GM12878 (cell line): Measurements from ENCODE around the gene SPPL2B. TPM values are rescaled to one million over a fixed set of nuclear protein-coding genes. Genes with fewer than 3 reads are reported as not detected.

Experiments
- ATAC-seq: fragments of 200-7000 bp; cut with Tn5 transposase; 3 replicates; pipeline ENCODE4 v1.9.1; 2020; ENCODE audit warnings: mild to moderate bottlenecking, moderate library complexity
- BruUV-seq: library from RNA; stranded (reverse); fragments of 400-500 nt; replicated peaks from 2 replicates; lab custom pipeline; 2021; lab: Mats Ljungman, UMichigan
- CTCF ChIA-PET: fragments of 300-600 bp; sonication (Branson Sonifier 250); formaldehyde crosslinking; extraction: SDS; loops from one replicate; lab custom pipeline; 2021; ENCODE audit warnings: inconsistent platforms; lab: Yijun Ruan, JAX
- POLR2A ChIA-PET: fragments of 350-600 bp; formaldehyde crosslinking; extraction: SDS; loops from one replicate; lab custom pipeline; 2021; ENCODE audit warnings: inconsistent platforms; lab: Charles Lee
- RAD21 ChIA-PET: fragments of 300-600 bp; sonication (Branson Sonifier 250); formaldehyde crosslinking; loops from one replicate; lab custom pipeline; 2023; ENCODE audit warnings: antibody characterized with exemption; ENCODE audit not compliant: unreplicated experiment; lab: Charles Lee
- SMC1A ChIA-PET: fragments of 300-600 bp; sonication (Branson Sonifier 250); formaldehyde crosslinking; loops from one replicate; lab custom pipeline; 2023; ENCODE audit not compliant: unreplicated experiment, uncharacterized antibody; lab: Charles Lee
- DNase-seq: peaks from one replicate; pipeline ENCODE4 v3.0.0-alpha.2; 2011; ENCODE audit warnings: low read depth, low spot score
- FAIRE-seq: peaks from 3 replicates; lab custom pipeline; 2011; peaks lifted over from hg19 to GRCh38; lab: Jason Lieb, UNC
- H2AFZ ChIP-seq: 2 replicates; pipeline ENCODE4 v1.6.0; 2011; ENCODE audit warnings: low read depth, low read length, control low read depth; ENCODE audit not compliant: control insufficient read depth
- H3K27ac ChIP-seq: 2 replicates; pipeline ENCODE4 v1.5.1; 2011; ENCODE audit warnings: control low read depth; ENCODE audit not compliant: control insufficient read depth, insufficient read depth
- H3K27me3 ChIP-seq, 2 experiments: replicated peaks in 1 of 2; 2 replicates each; pipeline versions ENCODE4 v1.6.0 to v1.6.1; 2011; ENCODE audit warnings: low read length in 1 of 2; ENCODE audit not compliant: control insufficient read depth in 2 of 2, insufficient read depth in 2 of 2
- H3K36me3 ChIP-seq, 2 experiments: 2 replicates each; pipeline ENCODE4 v1.5.1; 2011; ENCODE audit warnings: low read length in 1 of 2; ENCODE audit not compliant: control insufficient read depth in 2 of 2, insufficient read depth in 2 of 2
- H3K4me1 ChIP-seq: 2 replicates; pipeline ENCODE4 v1.6.1; 2011; ENCODE audit warnings: mild to moderate bottlenecking, low read length, moderate library complexity, mixed read lengths; ENCODE audit not compliant: control insufficient read depth, insufficient read depth
- H3K4me2 ChIP-seq: 2 replicates; pipeline ENCODE4 v1.6.0; 2011; ENCODE audit warnings: control low read depth; ENCODE audit not compliant: control insufficient read depth, insufficient read depth
- H3K4me3 ChIP-seq: fragments of 200-600 bp; sonication (generic); 2 replicates; pipeline ENCODE4 v1.5.1; 2016
- H3K79me2 ChIP-seq: 2 replicates; pipeline ENCODE4 v1.6.0; 2011; ENCODE audit warnings: low read length; ENCODE audit not compliant: control insufficient read depth, insufficient read depth
- H3K9ac ChIP-seq: 2 replicates; pipeline ENCODE4 v1.8.0; 2011; ENCODE audit warnings: low read length, control low read depth, mixed read lengths; ENCODE audit not compliant: control insufficient read depth, insufficient read depth
- H3K9me3 ChIP-seq: replicated peaks from 3 replicates; pipeline ENCODE4 v1.5.1; 2011; ENCODE audit warnings: mild to moderate bottlenecking, low read length; ENCODE audit not compliant: control insufficient read depth, insufficient read depth
- H4K20me1 ChIP-seq: 2 replicates; pipeline ENCODE4 v1.6.0; 2011; ENCODE audit not compliant: control insufficient read depth, insufficient read depth
- ASH2L ChIP-seq: fragments of 300-600, 200-600 bp; sonication (generic); IDR thresholded peaks from 2 replicates; pipeline ENCODE4 v1.6.1; 2017; ENCODE audit warnings: low read depth, mild to moderate bottlenecking, borderline replicate concordance
- EP300 ChIP-seq, 2 experiments: fragments of 150-350 bp in 1 of 2; IDR thresholded peaks; 2 replicates each; pipeline ENCODE4 v1.6.1; 2011 to 2012; ENCODE audit warnings: low read depth in 2 of 2, low read length in 2 of 2, borderline replicate concordance in 1 of 2, improper control_type of control experiment in 1 of 2, inconsistent platforms in 1 of 2; ENCODE audit not compliant: control insufficient read depth in 1 of 2
- FOXK2 ChIP-seq: fragments of 450-650 bp; IDR thresholded peaks from 2 replicates; pipeline ENCODE4 v1.6.1; 2017; ENCODE audit warnings: mild to moderate bottlenecking, moderate library complexity
- FOXM1 ChIP-seq: IDR thresholded peaks from 2 replicates; pipeline ENCODE4 v1.6.1; 2012; ENCODE audit warnings: low read depth, mild to moderate bottlenecking, inconsistent platforms, low read length, moderate library complexity
- HDGF ChIP-seq: fragments of 450-650 bp; IDR thresholded peaks from 2 replicates; pipeline ENCODE4 v1.6.1; 2016; ENCODE audit warnings: antibody characterized with exemption
- KDM1A ChIP-seq: fragments of 200-600 bp; sonication (generic); IDR thresholded peaks from 2 replicates; pipeline ENCODE4 v1.6.1; 2016; ENCODE audit warnings: borderline replicate concordance
- NFYA ChIP-seq: IDR thresholded peaks from 2 replicates; pipeline ENCODE4 v1.6.1; 2011; ENCODE audit warnings: low read depth, mild to moderate bottlenecking, low read length, improper control_type of control experiment, borderline replicate concordance
- NFYB ChIP-seq: IDR thresholded peaks from 2 replicates; pipeline ENCODE4 v1.6.1; 2011; ENCODE audit warnings: low read depth, mild to moderate bottlenecking, low read length, improper control_type of control experiment, moderate library complexity; ENCODE audit not compliant: insufficient read depth
- SIN3A ChIP-seq: IDR thresholded peaks from 2 replicates; pipeline ENCODE4 v1.6.1; 2012; ENCODE audit warnings: low read depth, low read length, improper control_type of control experiment
- SMAD1 ChIP-seq: fragments of 450-650 bp; IDR thresholded peaks from 2 replicates; pipeline ENCODE4 v1.6.1; 2018; ENCODE audit warnings: mild to moderate bottlenecking, low read depth; ENCODE audit not compliant: partially characterized antibody
- SMAD5 ChIP-seq: IDR thresholded peaks from 2 replicates; pipeline ENCODE4 v1.6.1; 2016; ENCODE audit warnings: antibody characterized with exemption, low read depth
- WGBS: methylation state at CpG from one replicate; pipeline ENCODE4 v1.1.6; 2016; ENCODE audit warnings: low lambda C conversion rate; ENCODE audit not compliant: insufficient replicate concordance, insufficient coverage; ENCODE audit errors: missing lambda C conversion rate; 5-methylcytosine and 5-hydroxymethylcytosine counted together
- in situ Hi-C: fragments of 300-500 bp; cut with MboI; formaldehyde crosslinking; loops from 9 replicates; pipeline ENCODE4 v1.14.3; 2018; ENCODE audit warnings: mixed read lengths
- intact Hi-C: fragments of 100-400 bp; cut with micrococcal nuclease; formaldehyde crosslinking; loops from one replicate; pipeline ENCODE4 v1.14.2; 2022; ENCODE audit not compliant: unreplicated experiment
- polyA plus RNA-seq, 11 experiments: library from polyadenylated mRNA; depleted of rRNA in 4 of 11; unstranded in 6 of 11; stranded (reverse) in 5 of 11; fragments of >200 nt; fragmentation: Nextera tagmentation in 4 of 11; fragmentation: Illumina TruSeq in 1 of 11; extraction: Ambion mirVana in 4 of 11; extraction: Trizol in 1 of 11; gene quantifications; 1 replicate in 1 of 11; 2 replicates in 10 of 11; pipeline versions ENCODE4 v1.2.1 to v1.2.3, GENCODE V29; 2011 to 2016; ENCODE audit warnings: inconsistent platforms in 2 of 11, missing spikeins in 2 of 11, low read depth in 1 of 11
- total RNA-seq, 4 experiments: library from RNA; depleted of rRNA in 3 of 4; stranded (reverse); fragments of >200 nt in 3 of 4; fragmentation: Illumina TruSeq in 1 of 4; extraction: Trizol in 1 of 4; gene quantifications; 2 replicates each; pipeline versions ENCODE4 v1.2.1 to v1.2.3, GENCODE V29; 2013 to 2021
- TF ChIP-seq, protein P1 (sequence below): fragments of 450-650 bp; IDR thresholded peaks from 2 replicates; pipeline ENCODE4 v1.6.1; 2017; ENCODE audit warnings: mild to moderate bottlenecking, moderate library complexity
- TF ChIP-seq, protein P2 (sequence below): fragments of 450-650 bp; formaldehyde crosslinking; IDR thresholded peaks from 2 replicates; pipeline ENCODE4 v1.4.0; 2022; ENCODE audit warnings: mild to moderate bottlenecking, moderate library complexity
- TF ChIP-seq, protein P3 (sequence below): fragments of 450-650 bp; IDR thresholded peaks from 2 replicates; pipeline ENCODE4 v1.6.1; 2014; ENCODE audit warnings: mild to moderate bottlenecking

The SPPL2B gene
- total and polyA plus RNA-seq, 10 of the 15 experiments (the other 5 are each of a cell fraction or from before 2014, with no cell fraction given), result 0.29 to 56.5 (median 18.3) TPM

- CTCF ChIA-PET, result interaction anchor here (0.6 to 1.2 kb wide), 3 partner anchors 62 to 433 kb away, joined by 3 read pairs; no protein-coding TSS in a partner anchor
- TF ChIP-seq KDM1A (no peak), FOXK2 (no peak), EP300 (IDR thresholded peaks at IDR 0.05; ENCODE audit: borderline replicate concordance in 1 of 2, control insufficient read depth in 1 of 2, low read depth in 2 of 2, low read length in 2 of 2) (no peak), FOXM1 (no peak), SMAD1 (no peak), SIN3A (no peak), NFYB (no peak), SMAD5 (no peak), HDGF (no peak), NFYA (no peak), ASH2L (no peak)
- TF ChIP-seq, protein P1, sequence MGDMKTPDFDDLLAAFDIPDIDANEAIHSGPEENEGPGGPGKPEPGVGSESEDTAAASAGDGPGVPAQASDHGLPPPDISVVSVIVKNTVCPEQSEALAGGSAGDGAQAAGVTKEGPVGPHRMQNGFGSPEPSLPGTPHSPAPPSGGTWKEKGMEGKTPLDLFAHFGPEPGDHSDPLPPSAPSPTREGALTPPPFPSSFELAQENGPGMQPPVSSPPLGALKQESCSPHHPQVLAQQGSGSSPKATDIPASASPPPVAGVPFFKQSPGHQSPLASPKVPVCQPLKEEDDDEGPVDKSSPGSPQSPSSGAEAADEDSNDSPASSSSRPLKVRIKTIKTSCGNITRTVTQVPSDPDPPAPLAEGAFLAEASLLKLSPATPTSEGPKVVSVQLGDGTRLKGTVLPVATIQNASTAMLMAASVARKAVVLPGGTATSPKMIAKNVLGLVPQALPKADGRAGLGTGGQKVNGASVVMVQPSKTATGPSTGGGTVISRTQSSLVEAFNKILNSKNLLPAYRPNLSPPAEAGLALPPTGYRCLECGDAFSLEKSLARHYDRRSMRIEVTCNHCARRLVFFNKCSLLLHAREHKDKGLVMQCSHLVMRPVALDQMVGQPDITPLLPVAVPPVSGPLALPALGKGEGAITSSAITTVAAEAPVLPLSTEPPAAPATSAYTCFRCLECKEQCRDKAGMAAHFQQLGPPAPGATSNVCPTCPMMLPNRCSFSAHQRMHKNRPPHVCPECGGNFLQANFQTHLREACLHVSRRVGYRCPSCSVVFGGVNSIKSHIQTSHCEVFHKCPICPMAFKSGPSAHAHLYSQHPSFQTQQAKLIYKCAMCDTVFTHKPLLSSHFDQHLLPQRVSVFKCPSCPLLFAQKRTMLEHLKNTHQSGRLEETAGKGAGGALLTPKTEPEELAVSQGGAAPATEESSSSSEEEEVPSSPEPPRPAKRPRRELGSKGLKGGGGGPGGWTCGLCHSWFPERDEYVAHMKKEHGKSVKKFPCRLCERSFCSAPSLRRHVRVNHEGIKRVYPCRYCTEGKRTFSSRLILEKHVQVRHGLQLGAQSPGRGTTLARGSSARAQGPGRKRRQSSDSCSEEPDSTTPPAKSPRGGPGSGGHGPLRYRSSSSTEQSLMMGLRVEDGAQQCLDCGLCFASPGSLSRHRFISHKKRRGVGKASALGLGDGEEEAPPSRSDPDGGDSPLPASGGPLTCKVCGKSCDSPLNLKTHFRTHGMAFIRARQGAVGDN, result no peak
- TF ChIP-seq, protein P2, sequence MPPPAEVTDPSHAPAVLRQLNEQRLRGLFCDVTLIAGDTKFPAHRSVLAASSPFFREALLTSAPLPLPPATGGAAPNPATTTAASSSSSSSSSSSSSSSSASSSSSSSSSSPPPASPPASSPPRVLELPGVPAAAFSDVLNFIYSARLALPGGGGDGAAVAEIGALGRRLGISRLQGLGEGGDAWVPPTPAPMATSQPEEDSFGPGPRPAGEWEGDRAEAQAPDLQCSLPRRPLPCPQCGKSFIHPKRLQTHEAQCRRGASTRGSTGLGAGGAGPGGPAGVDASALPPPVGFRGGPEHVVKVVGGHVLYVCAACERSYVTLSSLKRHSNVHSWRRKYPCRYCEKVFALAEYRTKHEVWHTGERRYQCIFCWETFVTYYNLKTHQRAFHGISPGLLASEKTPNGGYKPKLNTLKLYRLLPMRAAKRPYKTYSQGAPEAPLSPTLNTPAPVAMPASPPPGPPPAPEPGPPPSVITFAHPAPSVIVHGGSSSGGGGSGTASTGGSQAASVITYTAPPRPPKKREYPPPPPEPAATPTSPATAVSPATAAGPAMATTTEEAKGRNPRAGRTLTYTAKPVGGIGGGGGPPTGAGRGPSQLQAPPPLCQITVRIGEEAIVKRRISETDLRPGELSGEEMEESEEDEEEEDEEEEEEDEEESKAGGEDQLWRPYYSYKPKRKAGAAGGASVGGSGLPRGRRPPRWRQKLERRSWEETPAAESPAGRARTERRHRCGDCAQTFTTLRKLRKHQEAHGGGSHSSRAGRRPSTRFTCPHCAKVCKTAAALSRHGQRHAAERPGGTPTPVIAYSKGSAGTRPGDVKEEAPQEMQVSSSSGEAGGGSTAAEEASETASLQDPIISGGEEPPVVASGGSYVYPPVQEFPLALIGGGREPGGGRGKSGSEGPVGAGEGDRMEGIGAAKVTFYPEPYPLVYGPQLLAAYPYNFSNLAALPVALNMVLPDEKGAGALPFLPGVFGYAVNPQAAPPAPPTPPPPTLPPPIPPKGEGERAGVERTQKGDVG (CRISPR knock-in tag), result no peak
- TF ChIP-seq, protein P3, sequence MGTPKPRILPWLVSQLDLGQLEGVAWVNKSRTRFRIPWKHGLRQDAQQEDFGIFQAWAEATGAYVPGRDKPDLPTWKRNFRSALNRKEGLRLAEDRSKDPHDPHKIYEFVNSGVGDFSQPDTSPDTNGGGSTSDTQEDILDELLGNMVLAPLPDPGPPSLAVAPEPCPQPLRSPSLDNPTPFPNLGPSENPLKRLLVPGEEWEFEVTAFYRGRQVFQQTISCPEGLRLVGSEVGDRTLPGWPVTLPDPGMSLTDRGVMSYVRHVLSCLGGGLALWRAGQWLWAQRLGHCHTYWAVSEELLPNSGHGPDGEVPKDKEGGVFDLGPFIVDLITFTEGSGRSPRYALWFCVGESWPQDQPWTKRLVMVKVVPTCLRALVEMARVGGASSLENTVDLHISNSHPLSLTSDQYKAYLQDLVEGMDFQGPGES, result no peak
- intact Hi-C loops, result no loop called here
Observed at GRCh38 chr19:2330255-2330631, 1.8 kb downstream of the SPPL2B start.

More at GRCh38 chr19:2330255-2330631, 1.8 kb downstream of the SPPL2B start:
- Histone ChIP-seq H3K4me3 (no peak overlapping the region), H4K20me1 (0 out of 2 replicates have a peak, but pooled peaks cover 3% of the 10 kb centered on the region), H3K27me3 (no peaks in the 10 kb centered on the region), H2AFZ (no peak overlapping the region), H3K27ac (no peak overlapping the region), H3K79me2 (peaks cover 53% of the 10 kb centered on the region), H3K4me1 (peaks cover 22% of the 10 kb centered on the region), H3K9ac (no peak overlapping the region), H3K4me2 (peak overlapping the region; percentile 41; the same call in 1 of the 2 replicates), H3K9me3 (no peaks in the 10 kb centered on the region; the same call in 2 of the 3 replicates), H3K36me3 (peaks cover 0 to 1% of the 10 kb centered on the region in 2 experiments; a peak in 3 of 4 replicates)
- in situ Hi-C loops, result no loop called here
- DNase-seq (no peak), FAIRE-seq (no peak), ATAC-seq (no peak)
- ChIA-PET POLR2A (interaction anchor here (0.5 to 0.7 kb wide), 3 partner anchors 27 to 679 kb away, joined by 3 to 6 read pairs (median 4); no protein-coding TSS in a partner anchor), SMC1A (interaction anchor here (1.1 kb wide), 1 partner anchor 91 kb away, joined by 3 read pairs; no protein-coding TSS in a partner anchor), RAD21 (interaction anchor here (0.7 kb wide), 1 partner anchor 385 kb away, joined by 4 read pairs; no protein-coding TSS in a partner anchor)
- no TSS peak for BruUV-seq
- 88% methylated on average over 9 of the region's 10 CpGs for WGBS
